ENCODE results near the gene ELP4.

Gene ELP4

DNA sequence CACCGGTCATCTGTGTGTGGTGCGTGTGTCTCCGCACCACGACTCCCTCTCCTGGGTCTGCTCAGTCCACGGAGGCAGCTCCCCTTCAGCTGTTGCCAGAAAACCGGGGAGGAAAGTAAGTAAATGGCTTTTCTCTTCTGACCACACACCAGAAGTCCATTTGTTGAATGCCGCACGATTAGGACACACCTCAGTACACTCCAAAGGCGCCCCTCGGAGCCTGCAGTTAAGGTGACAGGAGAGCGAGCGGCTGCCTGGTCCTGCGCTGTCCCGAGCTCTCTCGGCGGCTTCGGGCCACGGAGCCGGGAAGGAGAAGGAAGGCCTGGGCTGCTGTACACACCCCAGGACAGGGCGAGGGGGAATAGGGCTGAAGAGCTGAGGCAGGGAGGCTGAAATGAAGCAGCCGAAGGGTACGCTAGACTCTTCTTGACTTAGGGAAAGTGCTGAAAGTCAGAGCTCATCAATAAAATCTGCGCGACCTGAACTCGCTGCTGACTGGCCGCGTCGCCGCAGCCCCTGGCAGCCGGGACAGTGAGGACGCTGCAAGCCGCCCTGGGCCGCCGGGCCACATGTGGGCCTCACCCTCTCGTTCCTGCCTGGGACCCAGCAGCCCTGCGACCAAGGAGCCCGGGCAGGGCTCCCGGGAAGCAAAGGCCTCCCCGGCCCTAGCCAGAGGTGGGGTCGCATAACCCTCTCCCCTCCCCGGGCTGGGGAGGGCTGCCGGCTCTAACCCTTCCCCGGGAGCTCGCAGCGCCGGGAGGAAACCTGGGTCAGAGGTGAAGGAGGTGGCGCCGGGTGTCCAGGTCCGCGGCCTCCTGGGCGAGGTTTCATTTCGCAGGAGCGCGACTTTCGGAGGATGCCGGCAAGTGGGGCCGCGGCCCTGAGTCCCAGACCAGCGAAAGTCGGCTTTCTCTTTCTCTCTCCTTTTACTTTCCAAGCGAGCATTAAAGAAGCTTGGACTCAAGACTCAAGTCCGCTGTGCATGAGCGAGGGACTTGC is 303.1 kb downstream of the ELP4 start:
- DNase-seq (ENCODE audit: low spot score): no peak

DNA sequence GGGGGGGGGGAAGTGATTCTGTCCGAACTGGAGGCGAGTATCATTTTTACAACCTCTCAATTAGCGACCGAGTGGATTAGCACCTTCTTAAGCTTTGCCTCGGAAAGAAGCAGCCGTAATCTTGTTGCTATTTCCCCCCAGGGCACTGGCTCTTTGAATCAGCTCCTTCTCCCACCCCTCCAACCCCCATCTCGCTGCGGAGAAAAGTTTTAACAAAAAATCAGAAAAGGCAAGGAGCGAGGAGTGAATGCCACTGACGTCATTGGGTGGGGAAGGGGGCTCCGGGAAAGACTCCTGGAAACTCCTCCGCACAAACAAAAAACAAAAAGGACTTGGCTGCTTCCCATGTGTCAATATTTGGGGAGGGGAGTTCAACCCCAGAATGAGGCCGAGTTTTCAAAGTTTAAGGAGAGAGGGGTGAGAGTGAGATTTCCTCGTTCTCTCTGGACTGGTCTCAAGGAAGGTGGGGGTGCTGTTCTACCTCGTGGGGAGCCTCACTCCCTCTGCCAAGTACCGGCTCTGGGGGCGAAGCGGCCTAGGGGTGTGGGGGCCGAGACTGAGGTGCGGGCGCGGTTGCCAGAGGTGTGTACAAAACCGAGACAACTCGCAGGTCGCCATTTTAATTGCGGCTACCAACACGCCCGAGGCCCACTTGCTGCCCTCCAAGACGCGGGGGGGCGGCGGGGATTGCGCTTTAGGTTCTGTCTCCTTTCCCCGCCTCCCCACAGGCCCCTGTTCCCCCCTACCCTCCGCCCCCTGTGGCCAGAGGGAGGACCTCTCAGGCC is 304.0 kb downstream of the ELP4 start:
- DNase-seq (ENCODE audit: low spot score): no peak

DNA sequence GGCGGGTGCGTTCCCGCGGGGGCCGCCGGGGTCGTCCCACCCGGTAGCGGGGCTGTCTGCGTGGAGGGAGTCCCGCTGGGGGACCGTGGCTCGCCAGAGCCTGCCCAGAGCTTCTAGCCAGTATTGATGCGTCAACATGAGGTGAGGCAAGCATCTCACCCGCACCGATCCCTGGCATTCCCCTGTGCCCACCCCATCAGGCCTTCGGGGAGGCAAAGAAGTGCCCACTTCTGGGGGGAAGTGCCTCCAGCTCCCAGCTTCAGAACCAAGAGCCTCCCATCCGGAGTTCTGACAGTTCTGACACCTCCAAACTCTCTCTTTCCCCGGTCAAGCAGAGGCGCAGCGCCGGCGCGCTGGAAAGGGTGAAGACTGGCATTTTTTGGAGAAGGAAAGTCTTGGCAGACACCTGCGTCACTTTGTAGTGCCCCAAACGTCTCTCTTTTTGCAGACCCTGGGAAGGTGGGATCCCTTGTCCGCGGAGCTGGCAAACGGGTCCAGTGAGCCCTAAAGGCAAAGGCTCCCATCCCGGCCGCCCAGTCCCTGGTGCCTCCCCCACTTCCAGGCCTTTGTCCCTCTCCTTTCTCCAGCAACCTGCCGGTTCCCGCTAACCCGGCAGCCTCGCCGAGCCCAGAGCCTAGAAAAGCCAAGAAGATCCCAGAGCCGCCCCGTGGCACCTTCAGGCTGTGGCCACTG is 304.8 kb downstream of the ELP4 start:
- DNase-seq (ENCODE audit: low spot score): no peak

DNA sequence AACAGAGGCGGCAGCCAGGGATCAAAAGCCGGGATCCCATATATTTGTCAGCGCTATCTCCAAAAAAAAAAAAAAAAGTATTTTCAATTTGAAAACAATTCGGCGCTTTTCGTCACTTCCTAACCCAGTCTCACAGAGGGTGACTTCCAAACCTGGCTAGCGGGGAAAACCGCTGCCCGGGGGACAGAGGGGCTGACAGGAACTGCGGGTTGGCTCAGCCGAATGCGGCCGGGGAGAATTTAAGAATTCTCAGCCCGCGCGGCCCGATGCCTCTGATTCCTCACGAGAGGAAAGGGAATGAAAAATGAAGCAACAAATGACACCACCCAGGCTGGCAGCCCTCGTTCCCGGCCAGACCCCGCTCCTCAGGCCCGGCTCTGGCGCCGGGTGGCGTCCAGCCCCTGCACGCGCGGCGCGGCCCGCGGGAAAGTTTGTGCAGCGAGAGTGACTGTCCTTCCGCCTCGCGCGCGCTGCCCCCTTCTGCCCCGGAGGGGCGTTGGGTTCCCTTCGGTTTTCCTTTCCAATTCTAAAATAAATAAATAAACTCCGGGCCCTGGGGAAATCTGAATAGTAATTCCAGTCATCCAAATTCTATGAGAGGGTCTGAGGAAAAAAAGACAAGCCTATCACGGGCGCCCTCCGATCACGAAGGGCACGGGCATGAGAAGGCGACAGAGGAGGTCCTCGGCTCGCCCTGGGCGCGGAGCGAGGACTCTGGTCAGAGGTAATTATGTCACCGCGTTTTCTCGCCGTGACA is 306.3 kb downstream of the ELP4 start:
- DNase-seq (ENCODE audit: low spot score): no peak

DNA sequence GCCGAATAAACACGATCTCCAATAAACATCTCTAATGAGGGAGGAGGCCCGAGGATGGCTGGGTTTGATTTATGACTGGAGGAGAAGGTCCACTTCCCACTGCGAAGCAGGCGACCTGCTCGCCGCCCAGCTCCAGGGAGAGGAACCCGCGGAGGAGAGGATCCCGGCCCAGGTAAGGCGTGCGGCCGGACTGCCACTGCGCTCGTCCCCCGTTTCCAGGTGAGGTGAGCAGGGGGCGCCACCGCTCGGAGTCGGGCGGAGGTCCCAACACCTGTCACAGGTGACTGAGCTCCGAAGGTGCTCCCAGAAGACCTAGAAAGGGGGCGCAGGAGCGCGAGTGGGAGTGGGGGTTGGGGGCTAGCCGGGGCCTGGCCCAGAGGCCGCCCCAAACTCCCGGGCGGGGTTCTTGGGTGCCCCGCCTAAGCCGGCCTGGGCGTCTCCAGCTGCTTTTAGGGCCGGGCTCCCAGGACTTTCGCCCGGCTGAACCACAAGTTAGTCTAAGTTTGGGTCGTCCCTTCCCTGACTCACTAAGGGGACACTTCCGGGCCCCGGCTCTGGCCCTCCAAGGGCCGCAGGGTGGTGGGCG is 307.0 kb downstream of the ELP4 start:
- no peak for DNase-seq (ENCODE audit: low spot score)

DNA sequence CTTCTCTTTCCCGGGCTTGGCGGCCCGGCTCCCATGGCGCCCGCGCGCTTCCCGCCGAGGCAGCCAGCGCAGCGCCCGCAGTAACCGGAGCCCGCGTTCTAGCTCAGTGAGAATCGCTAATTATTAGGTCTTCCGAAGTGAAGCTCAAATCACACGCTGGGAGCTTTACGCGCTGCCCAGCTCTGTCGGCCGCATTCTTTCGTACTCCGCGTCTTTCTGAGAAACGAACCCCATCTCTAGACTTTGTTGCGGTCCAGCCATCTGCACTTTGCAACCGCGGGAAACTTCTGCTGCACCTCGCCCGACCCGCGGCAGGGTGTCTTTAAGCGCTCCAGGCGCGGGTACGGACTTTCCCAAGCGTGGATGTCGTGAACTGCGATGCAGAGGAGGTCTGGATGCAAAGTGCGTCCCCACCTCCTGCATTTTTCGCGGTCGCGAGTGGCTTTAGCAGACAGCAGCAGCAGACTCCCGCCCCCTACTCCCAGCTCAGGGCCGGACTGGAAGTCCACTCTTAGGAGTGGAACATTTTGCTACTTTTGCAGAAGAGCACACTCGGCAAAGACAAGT is 307.6 kb downstream of the ELP4 start:
- DNase-seq (ENCODE audit: low spot score): no peak

DNA sequence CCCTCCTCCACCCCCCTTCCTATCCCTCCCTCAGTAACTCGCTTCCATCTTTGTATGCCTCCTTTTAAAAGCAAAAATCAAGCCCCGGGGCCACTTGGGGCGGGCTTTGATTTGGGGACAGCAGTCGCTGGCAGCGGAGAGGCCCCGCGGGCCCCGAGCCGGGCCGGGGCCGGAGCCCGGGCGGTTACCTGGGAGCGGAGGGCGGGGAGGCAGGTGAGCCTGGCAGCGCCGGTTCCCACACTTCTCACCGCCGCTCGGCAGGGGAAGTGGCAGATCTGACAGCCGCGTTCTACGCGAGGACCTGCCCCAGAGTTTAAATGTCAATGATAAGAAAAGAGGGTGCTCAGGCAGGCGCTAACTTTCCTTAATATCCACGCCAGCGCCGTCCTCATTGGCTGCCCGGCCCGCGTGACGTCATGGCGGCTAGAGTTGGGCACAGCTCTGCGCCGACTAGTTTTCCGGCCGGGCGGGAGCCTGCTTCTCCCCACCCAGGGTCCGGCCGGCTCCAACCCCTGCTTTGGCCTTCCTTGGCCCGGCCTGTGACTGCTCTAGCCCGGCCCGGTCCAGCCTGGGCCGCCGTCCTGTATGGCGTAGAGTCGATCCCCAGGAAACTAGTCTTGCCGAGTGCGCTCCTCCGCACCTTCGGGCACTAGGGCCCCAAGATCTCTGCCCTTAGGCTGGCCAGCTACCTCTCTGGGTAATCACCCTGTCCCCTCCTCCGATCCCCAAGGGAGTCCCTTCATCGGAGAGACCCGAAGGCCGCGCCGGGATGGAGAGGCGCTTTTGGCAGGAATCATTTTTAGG is 308.3 kb downstream of the ELP4 start:
- no peak for DNase-seq (ENCODE audit: low spot score)

DNA sequence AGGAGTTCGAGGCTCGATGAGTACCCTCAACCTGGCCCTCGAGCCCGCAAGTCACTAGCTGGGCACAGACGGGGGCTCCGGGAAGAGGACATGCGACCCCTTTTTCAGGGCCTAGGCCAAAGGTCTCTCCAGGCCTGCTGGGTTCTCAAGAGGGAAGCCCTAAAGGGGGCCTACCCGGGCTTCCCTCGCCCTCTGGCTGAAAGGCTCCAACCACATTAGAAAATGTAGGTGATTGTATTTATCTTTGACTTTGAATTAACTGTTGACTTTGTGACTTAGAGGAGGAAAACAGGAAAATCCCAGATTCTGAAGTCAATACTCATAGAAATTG is 308.8 kb downstream of the ELP4 start:
- DNase-seq (ENCODE audit: low spot score): no peak

DNA sequence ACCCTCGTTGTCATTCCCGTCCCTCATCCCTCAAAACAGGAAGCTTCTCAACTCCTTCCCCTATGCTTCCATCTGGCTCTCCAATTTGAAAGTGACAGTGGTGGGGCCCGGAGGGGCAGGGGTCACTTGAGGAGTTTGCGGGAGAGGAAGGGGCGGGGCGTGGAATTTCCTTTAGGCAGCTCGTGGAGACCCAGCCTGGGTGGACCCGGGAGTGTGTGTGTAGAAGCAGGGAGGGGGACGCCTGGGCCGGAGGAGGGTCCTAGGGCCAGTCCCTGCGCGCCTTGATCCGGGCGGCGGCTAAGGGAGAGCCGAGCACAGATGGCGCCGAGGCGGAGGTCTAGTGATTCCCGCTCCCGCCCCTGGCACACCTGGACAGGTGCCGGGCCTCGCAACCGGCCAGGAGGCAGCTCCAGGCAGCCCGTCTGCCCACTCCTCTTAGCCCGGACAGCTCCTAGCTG is 309.3 kb downstream of the ELP4 start:
- no peak for DNase-seq (ENCODE audit: low spot score)

DNA sequence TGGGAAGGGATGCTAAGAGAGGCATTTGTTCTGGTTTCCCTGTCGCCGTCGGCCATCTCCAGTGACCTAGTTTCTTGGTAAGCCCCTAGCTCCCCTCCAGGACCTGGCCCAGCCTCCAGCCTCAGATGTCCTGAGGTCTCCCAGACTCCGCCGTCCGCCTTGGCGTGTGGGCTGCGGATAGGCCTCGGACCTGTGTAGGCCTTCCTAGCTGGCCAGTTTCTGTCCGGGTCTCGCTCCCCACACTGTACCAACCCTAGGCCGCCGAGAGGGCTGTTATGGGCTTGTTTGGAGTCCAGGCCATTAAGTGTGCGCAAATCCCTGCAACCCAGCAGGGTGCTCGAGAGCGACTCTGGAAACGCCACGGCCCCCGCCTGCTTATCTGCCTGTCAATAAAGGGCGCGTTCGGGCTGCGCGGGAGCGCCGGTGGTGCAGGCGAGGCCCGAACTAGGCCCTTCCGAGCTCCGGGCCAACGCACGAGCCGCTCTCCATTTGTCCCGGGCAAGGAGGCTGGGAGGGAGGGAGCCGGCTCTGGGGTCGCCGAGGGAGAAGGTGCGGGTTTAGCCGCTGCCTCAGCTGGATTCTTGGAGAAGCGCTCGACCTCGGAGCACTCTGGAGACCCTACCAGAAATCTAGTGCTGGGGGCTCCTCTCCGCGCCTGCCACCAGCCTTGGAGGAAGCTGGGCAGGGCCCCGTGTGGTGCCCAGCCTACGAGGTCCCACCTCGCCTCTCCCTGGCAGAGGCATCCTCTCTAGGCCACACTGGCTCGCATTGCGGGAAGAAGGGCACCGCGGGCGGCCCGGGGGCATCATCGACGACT is 310.3 kb downstream of the ELP4 start:
- DNase-seq (ENCODE audit: low spot score): no peak

DNA sequence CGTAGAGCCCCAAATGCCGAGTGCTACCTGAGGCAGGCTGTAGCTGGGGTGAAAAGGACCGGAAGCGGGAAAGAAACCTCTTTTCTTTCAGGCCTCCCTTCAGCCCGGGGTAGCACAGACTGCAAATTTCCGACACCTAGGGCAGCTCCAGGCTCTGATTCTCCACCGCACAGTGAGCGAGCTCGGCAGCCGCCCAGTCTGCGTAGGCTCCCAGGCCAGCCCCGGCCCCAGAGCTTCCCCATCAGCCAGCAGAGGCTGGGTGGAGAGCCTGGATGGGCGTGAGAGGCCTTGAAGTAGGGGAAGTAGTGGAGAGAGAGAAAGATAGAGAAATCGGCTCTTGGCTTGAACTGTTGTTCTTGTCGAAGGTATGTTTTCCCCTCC is 310.9 kb downstream of the ELP4 start:
- DNase-seq (ENCODE audit: low spot score): no peak

DNA sequence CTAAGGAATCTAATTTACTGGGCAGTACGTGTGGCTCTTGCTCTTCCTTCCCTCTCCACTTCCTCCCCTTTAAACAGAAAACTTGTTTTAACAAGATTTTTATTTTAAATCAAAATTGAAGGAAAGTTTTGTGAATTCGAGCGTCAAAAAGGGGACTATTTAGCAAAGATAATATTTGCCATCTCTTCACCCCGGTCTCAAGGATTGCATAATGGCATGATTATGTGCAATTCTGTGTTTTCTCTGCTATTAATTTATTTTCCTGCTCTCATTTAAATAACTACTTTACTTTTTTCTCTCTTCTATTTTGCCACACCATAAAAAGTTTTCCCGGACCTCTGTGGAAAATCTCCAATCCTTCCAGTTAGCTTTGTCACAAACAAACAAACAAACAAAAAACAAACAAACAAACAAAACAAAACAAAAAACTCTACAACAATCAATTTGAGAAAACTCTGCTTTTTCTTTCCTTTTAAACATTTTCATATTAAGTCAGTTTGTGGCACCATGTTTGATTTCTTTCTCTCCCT is 311.7 kb downstream of the ELP4 start:
- no peak for DNase-seq (ENCODE audit: low spot score)

DNA sequence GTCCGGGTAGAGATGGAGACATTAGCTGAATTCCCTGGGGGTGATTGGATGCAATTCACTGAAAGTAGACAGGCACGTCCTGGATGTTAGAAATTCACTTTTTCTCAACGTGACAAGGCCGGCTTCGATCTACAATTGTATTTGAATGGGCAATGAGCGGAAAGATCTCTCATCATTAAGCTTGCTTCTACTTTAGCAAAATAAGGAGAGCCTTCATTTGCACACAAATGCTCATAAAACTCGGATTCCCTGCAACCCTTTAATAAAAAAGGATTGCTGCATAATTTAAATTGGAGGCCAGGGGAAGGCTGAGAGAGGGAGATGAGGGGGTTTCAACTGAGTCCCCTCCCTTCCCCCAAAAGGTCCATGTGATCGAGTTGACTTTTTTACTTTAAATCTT is 312.2 kb downstream of the ELP4 start:
- DNase-seq (ENCODE audit: low spot score): no peak

DNA sequence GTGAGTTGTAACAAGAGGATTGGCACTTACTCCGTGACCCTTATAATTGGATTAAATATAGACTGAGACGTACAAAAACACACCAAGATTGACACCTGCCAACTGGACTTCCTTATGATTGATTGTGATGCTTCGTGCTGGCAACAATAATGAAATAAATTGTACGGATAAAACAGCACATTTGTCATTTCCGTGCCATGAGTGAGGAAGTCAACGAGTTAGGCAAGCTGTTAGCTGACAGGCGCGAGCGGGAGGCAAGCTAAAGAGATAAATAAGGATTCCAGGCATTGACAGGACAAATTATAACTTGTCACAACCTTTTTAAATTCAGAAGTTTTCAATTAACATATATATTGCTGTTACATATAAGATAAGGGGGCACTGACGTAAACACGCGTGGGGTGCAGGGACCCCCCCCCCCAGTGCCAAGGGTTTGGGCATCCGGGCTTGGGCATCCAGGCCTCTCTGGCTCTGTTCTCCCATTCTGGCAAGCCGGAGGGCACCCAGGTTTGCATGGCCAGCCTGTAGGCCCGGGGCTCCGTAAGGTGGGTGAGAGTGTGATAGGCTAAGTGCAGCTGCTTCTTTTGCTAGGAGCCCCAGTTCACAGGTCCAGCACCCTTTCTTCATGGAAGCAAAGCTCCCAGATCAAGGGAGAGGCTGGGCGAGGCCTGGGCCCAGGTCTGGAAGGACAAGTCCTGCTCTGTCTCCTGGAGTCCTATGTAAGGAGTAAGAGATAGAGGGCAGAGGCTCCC is 312.8 kb downstream of the ELP4 start:
- no peak for DNase-seq (ENCODE audit: low spot score)

DNA sequence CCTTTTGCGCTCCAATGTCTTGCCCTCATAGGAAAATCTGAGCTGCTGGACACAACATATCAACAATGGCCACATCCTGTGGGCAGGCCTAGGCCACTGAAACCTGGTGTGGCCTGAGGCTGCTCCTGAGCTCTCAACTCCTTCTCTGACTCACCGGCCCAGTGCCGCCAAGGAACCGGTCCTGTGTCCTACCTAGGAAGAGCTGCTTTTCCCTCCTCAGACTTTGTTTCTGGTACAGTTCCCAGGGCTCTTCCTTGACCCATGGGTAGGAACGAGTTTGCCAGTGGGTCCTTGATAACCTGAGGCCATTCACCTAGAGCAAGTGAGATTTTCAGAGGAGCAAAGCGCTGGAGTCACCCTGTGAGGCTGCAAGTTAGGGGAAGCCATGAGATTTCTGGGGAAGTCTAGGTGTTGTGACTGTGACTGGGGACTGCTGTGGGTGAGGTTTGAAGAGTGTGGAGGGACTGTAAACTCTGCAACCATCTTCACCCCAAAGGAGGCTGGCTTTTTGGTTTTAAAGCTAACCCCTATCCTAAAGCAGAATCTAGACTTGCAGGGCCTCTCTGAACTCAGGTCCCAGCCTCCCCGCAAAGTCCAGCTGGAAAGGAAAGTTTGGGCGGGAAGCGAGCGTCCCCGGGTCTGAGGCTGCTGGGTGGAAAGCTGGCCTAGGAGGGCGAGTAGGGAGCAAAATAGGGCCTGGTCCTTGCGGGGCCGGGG is 313.5 kb downstream of the ELP4 start:
- no peak for DNase-seq (ENCODE audit: low spot score)

DNA sequence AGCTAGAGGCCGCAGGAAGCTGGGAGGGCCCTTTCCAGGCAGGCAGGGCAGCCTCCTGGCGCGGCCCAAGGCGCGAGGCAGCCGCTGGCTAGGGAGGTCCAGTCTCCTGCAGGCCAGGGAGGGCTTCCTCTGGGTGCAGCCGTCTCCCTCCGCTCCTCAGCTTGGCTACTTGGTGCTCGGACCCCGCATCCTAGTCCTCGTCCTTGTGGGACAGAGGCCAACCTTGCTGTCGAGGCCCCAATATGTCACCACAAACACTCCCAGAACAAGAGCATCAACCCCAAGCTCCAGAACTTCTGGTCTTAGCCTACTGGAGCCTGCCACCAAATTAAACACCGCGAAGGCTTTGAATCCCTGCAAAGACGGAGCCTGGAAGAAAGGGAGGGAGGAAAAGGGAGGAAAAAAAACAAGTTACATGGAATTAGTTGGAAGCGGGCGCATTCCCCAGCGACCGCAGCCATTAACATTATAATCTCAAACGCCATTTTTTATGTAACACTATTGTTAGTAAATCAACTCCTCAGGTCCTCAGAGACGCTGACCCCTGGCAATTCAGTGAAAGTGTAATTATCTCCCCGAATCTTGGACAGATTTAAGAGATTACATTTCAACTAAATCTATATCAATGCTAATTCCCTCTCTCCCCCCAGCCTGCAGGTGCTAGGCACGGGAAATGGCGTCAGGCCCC is 314.2 kb downstream of the ELP4 start:
- no peak for DNase-seq (ENCODE audit: low spot score)

DNA sequence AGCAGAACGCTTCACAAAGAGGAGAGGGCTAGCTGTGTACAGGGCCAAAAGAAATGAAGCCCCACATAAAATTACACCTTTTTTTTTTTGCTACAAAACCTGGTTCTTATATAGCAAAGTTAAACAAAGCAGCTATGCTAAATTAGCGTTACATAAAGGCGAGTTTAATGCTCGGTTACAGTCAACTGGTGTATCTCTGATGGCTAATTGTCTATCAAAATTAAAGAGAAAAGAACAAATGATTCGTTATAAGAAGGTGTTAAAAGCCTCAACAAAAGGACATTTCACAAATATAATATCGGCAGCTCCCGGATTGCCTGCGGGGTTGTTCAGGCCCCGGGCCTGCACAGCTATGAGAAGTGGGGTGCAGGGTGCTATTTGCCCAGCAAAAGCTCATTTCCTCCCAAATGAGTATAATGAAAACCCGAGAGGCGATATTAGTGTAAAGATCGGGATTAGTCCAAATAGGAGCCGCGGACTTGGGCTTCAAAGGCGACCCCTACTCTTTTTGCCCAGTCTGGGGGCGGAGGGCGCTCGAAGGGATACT is 314.8 kb downstream of the ELP4 start:
- no peak for DNase-seq (ENCODE audit: low spot score)

Measured in CD4-positive, alpha-beta T cell treated with Interleukin-2 at 100 ng/mL for 4 hours (primary cell).